Nephron (organoid): Measurements from ENCODE around the gene NKX2-4.
"Not testable (repeated sequence)": the region's sequence is repeated elsewhere in the genome, so short reads cannot be mapped to it uniquely, and the experiment has no call there.

Source experiments
- H3K27ac Mint-ChIP-seq, 3 experiments: 2 replicates each; pipeline ENCODE4 v1.8.0; 2020; ENCODE audit warnings: mixed read lengths in 3 of 3, mild to moderate bottlenecking in 2 of 3, moderate library complexity in 1 of 3
- H3K27me3 Mint-ChIP-seq: 2 replicates; pipeline ENCODE4 v1.8.0; 2021; ENCODE audit warnings: low read depth, mild to moderate bottlenecking, moderate library complexity, mixed read lengths
- H3K36me3 Mint-ChIP-seq: 2 replicates; pipeline ENCODE4 v1.8.0; 2020; ENCODE audit warnings: low read depth, mixed read lengths
- H3K4me1 Mint-ChIP-seq: 2 replicates; pipeline ENCODE4 v1.8.0; 2020; ENCODE audit warnings: mixed read lengths
- H3K4me3 Mint-ChIP-seq, 3 experiments: 2 replicates each; pipeline ENCODE4 v1.8.0; 2020; ENCODE audit warnings: mild to moderate bottlenecking in 3 of 3, mixed read lengths in 3 of 3, moderate library complexity in 2 of 3
- H3K9me3 Mint-ChIP-seq: 2 replicates; pipeline ENCODE4 v1.8.0; 2020; ENCODE audit warnings: mixed read lengths
- TF ChIP-seq, protein P1 (sequence below), 3 experiments: fragments of 200-600 bp; sonication (generic); IDR thresholded peaks; one replicate each; pipeline ENCODE4 v1.5.0; 2021; ENCODE audit warnings: antibody characterized with exemption in 3 of 3; ENCODE audit not compliant: unreplicated experiment in 3 of 3

Gene NKX2-4

DNA sequence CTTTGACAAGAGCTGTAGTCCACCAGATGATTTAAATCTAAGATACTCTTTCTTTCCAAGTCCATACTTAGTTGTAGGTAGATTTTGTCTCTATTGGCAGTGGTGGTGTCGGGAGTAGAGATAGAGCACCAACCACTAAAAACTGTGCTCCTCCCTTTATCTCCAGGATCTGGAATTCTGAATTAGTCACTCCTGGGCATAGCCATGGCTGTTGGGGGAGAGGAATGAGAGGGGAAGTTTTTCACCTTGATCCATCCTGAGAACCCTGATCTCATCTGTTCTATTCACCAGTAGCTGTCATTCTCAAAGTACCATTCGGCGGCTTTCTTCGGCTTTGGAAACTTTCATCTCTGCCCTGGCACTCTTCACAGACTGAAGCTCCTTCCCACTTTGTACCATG is 35.6 kb upstream of the NKX2-4 start:
- TF ChIP-seq, protein P1, sequence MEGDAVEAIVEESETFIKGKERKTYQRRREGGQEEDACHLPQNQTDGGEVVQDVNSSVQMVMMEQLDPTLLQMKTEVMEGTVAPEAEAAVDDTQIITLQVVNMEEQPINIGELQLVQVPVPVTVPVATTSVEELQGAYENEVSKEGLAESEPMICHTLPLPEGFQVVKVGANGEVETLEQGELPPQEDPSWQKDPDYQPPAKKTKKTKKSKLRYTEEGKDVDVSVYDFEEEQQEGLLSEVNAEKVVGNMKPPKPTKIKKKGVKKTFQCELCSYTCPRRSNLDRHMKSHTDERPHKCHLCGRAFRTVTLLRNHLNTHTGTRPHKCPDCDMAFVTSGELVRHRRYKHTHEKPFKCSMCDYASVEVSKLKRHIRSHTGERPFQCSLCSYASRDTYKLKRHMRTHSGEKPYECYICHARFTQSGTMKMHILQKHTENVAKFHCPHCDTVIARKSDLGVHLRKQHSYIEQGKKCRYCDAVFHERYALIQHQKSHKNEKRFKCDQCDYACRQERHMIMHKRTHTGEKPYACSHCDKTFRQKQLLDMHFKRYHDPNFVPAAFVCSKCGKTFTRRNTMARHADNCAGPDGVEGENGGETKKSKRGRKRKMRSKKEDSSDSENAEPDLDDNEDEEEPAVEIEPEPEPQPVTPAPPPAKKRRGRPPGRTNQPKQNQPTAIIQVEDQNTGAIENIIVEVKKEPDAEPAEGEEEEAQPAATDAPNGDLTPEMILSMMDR (IDR thresholded peaks at IDR 0.05; ENCODE audit: unreplicated experiment in 3 of 3): no peak
- Mint-ChIP-seq H3K4me1 (no peaks in the 10 kb centered on the region), H3K36me3 (no peaks in the 10 kb centered on the region), H3K27ac (no peak overlapping the region), H3K27me3 (peaks cover 27% of the 10 kb centered on the region), H3K4me3 (no peak overlapping the region), H3K9me3 (no peaks in the 10 kb centered on the region)

DNA sequence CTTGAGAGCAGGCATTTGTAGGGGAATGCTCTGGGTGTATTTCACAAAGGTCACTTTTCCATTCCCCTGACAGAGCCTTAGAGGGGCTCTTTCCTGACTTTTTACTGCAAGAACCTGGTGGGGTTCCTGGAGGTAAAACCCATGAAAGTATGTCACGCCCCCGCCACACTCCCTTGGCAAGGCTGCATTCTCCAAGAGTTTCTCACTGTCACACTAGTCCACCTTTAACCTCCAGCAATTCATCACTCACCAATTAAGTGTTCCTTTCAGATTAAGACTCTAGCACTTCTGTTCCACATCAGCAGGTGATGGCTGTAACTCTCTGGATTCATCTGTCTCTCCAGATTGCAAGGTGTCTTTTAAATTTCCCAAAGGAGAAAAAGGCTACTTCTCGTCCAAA is 32.7 kb upstream of the NKX2-4 start:
- H3K9me3 Mint-ChIP-seq: peaks cover 9% of the 10 kb centered on the region
- peaks cover 27% of the 10 kb centered on the region for H3K27me3 Mint-ChIP-seq
- TF ChIP-seq, protein P1 (IDR thresholded peaks at IDR 0.05; ENCODE audit: unreplicated experiment in 3 of 3): no peak
- no peaks in the 10 kb centered on the region for H3K4me1 Mint-ChIP-seq
- H3K27ac Mint-ChIP-seq: no peak overlapping the region
- H3K4me3 Mint-ChIP-seq: no peak overlapping the region
- H3K36me3 Mint-ChIP-seq: no peaks in the 10 kb centered on the region

DNA sequence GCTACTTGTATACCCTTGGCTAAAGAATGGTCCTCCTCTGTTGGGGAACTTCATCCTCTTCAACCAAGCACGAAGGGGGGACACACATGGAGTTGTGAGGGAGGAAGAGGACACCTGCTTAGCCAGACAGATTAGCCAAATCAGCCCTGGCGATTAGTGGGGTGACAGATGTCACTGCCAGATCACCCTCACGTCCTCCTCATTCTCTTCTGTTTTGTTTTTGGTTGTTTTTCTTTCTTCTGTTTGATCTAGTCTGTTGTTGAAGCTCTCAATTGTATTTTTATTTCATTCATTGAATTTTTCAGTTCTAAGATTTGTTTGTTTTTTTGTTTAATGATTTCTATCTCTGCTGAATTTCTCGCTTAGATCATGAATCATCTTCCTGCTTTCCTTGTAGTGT is 27.5 kb upstream of the NKX2-4 start:
- no peaks in the 10 kb centered on the region for H3K4me1 Mint-ChIP-seq
- H3K27me3 Mint-ChIP-seq: peaks cover 18% of the 10 kb centered on the region
- peaks cover 28% of the 10 kb centered on the region for H3K9me3 Mint-ChIP-seq
- no peak overlapping the region for H3K27ac Mint-ChIP-seq
- TF ChIP-seq, protein P1 (IDR thresholded peaks at IDR 0.05; ENCODE audit: unreplicated experiment in 3 of 3): no peak
- no peak overlapping the region for H3K4me3 Mint-ChIP-seq
- H3K36me3 Mint-ChIP-seq: no peaks in the 10 kb centered on the region

DNA sequence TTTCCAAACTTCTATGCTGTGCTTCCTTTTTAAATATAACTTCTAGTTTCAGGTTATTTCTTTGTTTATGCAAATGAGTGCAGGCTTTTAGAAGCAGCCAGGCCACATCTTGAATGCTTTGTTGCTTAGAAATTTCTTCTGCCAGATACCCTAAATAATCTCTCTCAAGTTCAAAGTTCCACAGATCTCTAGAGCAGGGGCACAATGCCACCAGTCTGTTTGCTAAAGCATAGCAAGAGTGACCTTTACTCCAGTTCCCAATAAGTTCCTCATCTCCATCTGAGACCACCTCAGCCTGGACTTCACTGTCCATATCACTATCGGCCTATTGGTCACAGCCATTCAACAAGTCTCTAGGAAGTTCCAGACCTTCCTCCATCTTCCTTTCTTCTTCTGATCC is 26.4 kb upstream of the NKX2-4 start:
- not testable (repeated sequence) for H3K4me1 Mint-ChIP-seq, H3K36me3 Mint-ChIP-seq, H3K4me3 Mint-ChIP-seq, H3K27ac Mint-ChIP-seq
- Mint-ChIP-seq H3K27me3 (peaks cover 14% of the 10 kb centered on the region), H3K9me3 (peaks cover 28% of the 10 kb centered on the region)

DNA sequence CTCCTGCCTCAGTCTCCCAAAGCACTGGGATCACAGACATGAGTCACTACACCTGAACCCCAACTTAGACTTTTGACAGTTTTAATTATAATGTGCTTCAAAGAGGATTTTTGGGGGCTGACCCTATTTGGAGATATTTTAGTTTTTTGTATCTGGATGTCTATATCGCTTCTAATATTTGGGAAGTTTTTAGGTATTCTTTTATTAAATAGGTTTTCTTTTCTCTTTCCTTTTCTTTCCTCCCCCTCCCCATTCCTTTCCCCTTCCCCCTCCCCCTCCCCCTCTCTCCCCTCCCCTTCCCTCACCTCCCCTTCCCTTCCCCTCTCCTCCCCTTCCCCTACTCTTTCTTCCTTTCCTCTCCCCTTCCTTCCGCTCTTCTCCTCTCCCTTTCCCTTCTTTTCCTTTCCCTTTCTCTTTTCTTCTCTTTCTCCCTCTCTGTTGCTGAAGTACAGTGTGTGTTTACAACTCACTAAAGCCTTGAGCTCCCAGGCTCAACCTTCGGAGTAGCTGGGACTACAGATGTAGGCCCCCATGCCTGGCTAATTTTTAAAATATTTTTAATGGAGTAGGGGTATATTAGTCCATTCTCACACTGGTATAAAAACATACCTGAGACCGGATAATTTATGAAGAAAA is 24.4 kb upstream of the NKX2-4 start:
- TF ChIP-seq, protein P1 (IDR thresholded peaks at IDR 0.05; ENCODE audit: unreplicated experiment in 3 of 3): no peak
- Mint-ChIP-seq H3K36me3 (no peaks in the 10 kb centered on the region), H3K4me1 (no peaks in the 10 kb centered on the region), H3K4me3 (no peak overlapping the region), H3K27me3 (peaks cover 23% of the 10 kb centered on the region), H3K27ac (no peak overlapping the region), H3K9me3 (peaks cover 28% of the 10 kb centered on the region)

DNA sequence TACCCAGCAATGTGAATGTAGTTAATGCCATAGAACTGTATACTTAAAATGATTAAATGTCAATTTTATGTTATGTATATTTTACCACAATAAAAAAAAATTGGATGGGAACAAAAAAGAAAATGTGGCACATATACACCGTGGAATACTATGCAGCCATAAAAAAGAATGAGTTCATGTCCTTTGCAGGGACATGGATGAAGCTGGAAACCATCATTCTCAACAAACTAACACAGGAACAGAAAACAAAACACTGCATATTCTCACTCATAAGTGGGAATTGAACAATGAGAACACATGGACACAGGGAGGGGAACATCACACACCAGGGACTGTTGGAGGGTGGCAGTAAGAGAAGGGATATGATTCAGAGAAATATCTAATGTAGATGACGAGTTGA is 21.8 kb upstream of the NKX2-4 start:
- not testable (repeated sequence) for H3K36me3 Mint-ChIP-seq, H3K27ac Mint-ChIP-seq, H3K4me1 Mint-ChIP-seq, H3K4me3 Mint-ChIP-seq
- Mint-ChIP-seq H3K27me3 (peaks cover 45% of the 10 kb centered on the region), H3K9me3 (peaks cover 12% of the 10 kb centered on the region)

DNA sequence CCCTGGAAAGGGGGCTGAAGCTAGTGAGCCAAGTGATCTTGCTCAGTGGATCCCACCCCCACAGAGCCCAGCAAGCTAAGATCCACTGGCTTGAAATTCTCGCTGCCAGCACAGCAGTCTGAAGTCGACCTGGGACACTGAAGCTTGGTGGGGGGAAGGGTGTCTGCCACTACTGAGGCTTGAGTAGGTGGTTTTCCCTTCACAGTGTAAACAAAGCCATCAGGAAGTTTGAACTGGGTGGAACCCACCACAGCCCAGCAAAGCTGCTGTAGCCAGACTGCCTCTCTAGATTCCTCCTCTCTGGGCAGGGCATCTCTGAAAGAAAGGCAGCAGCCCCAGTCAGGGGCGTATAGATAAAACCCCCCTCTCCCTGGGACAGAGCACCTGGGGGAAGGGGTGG is 16.7 kb upstream of the NKX2-4 start:
- not testable (repeated sequence) for H3K4me3 Mint-ChIP-seq, H3K36me3 Mint-ChIP-seq, H3K27ac Mint-ChIP-seq, H3K4me1 Mint-ChIP-seq
- Mint-ChIP-seq H3K9me3 (peaks cover 15% of the 10 kb centered on the region), H3K27me3 (peaks cover 62% of the 10 kb centered on the region)
